HepG2 (cell line): ENCODE results near the gene ZAR1L. TPM values are rescaled to one million over a fixed set of nuclear protein-coding genes. Genes with fewer than 3 reads are reported as not detected.

Experiments
- ATAC-seq: fragments of 200-7000 bp; cut with Tn5 transposase; 3 replicates; pipeline ENCODE4 v1.9.1; 2020; ENCODE audit warnings: mild to moderate bottlenecking, moderate library complexity
- BruUV-seq: library from RNA; stranded (reverse); fragments of 400-500 nt; replicated peaks from 2 replicates; lab custom pipeline; 2021; lab: Mats Ljungman, UMichigan
- CTCF ChIA-PET: fragments of 300-600 bp; formaldehyde crosslinking; extraction: SDS; loops from one replicate; lab custom pipeline; 2021; ENCODE audit warnings: low total read pairs, inconsistent platforms, low intra/inter-chr PET ratio; lab: Yijun Ruan, JAX
- POLR2A ChIA-PET: fragments of 350-600 bp; sonication (Branson Sonifier 250); formaldehyde crosslinking; loops from one replicate; lab custom pipeline; 2020; ENCODE audit warnings: antibody characterized with exemption, inconsistent platforms; lab: Yijun Ruan, JAX
- DNase-seq: peaks from one replicate; pipeline ENCODE4 v3.0.0-alpha.2; 2015; ENCODE audit warnings: low spot score
- FAIRE-seq: peaks from 3 replicates; lab custom pipeline; 2011; peaks lifted over from hg19 to GRCh38; lab: Jason Lieb, UNC
- H2AFZ ChIP-seq: one replicate; pipeline ENCODE4 v1.6.1; 2011; ENCODE audit warnings: low read length, inconsistent platforms
- H3K27ac ChIP-seq: fragments of 300-600 bp; 3 replicates; pipeline ENCODE4 v1.8.0; 2011; ENCODE audit warnings: mixed run types, mild to moderate bottlenecking, mixed read lengths, low read length, inconsistent platforms; ENCODE audit not compliant: insufficient read depth; ENCODE audit errors: extremely low read length
- H3K27me3 ChIP-seq, 2 experiments: fragments of 200-600 bp in 1 of 2; 2 replicates in 1 of 2; 3 replicates in 1 of 2; pipeline versions ENCODE4 v1.6.0 to v1.8.0; 2011; ENCODE audit warnings: low read length in 2 of 2, mild to moderate bottlenecking in 2 of 2, moderate library complexity in 2 of 2, inconsistent platforms in 1 of 2; ENCODE audit not compliant: insufficient read depth in 2 of 2, control insufficient read depth in 1 of 2
- H3K36me3 ChIP-seq, 2 experiments: fragments of 200-600 bp in 1 of 2; replicated peaks in 1 of 2; 2 replicates in 1 of 2; 3 replicates in 1 of 2; pipeline versions ENCODE4 v1.5.1 to v1.8.0; 2011; ENCODE audit warnings: low read length in 2 of 2, inconsistent platforms in 1 of 2; ENCODE audit not compliant: insufficient read depth in 2 of 2, control insufficient read depth in 1 of 2
- H3K4me1 ChIP-seq: 2 replicates; pipeline ENCODE4 v1.5.1; 2012; ENCODE audit warnings: low read length, inconsistent platforms; ENCODE audit not compliant: insufficient read depth
- H3K4me2 ChIP-seq: 2 replicates; pipeline ENCODE4 v1.6.0; 2011; ENCODE audit warnings: low read depth, low read length, inconsistent platforms
- H3K4me3 ChIP-seq, 3 experiments: fragments of 200-600 bp in 1 of 3; sonication (generic), shearing (Covaris generic) in 1 of 3; replicated peaks in 1 of 3; 2 replicates each; pipeline ENCODE4 v1.5.1; 2011 to 2016; ENCODE audit warnings: low read length in 3 of 3, inconsistent platforms in 2 of 3, low read depth in 2 of 3, mild to moderate bottlenecking in 2 of 3, control low read depth in 1 of 3, mixed read lengths in 1 of 3; ENCODE audit not compliant: insufficient read depth in 1 of 3
- H3K79me2 ChIP-seq: one replicate; pipeline ENCODE4 v1.6.1; 2011; ENCODE audit warnings: low read length, inconsistent platforms; ENCODE audit not compliant: insufficient read depth
- H3K9ac ChIP-seq: 2 replicates; pipeline ENCODE4 v1.6.0; 2011; ENCODE audit warnings: mild to moderate bottlenecking, low read depth, low read length, inconsistent platforms; ENCODE audit not compliant: insufficient read depth
- H3K9me3 ChIP-seq: 2 replicates; pipeline ENCODE4 v1.5.1; 2012; ENCODE audit warnings: mild to moderate bottlenecking, low read length
- H4K20me1 ChIP-seq: 2 replicates; pipeline ENCODE4 v1.6.0; 2011; ENCODE audit warnings: inconsistent platforms, mild to moderate bottlenecking, low read length, moderate library complexity; ENCODE audit not compliant: insufficient read depth
- CAMTA2 ChIP-seq: sonication (generic); formaldehyde crosslinking; IDR thresholded peaks from 2 replicates; pipeline ENCODE4 v1.4.0; 2020; ENCODE audit warnings: mild to moderate bottlenecking, missing genetic modification reagents, borderline replicate concordance
- ESRRA ChIP-seq: sonication (generic); formaldehyde crosslinking; IDR thresholded peaks from 2 replicates; pipeline ENCODE4 v1.5.1; 2020; ENCODE audit warnings: mild to moderate bottlenecking, low read depth, missing genetic modification reagents
- FOXK2 ChIP-seq: fragments of 450-650 bp; IDR thresholded peaks from 2 replicates; pipeline ENCODE4 v1.6.1; 2016
- GZF1 ChIP-seq: sonication (generic); formaldehyde crosslinking; IDR thresholded peaks from 2 replicates; pipeline ENCODE4 v1.5.1; 2020; ENCODE audit warnings: mild to moderate bottlenecking, missing genetic modification reagents
- HOMEZ ChIP-seq: IDR thresholded peaks from 2 replicates; pipeline ENCODE4 v1.6.1; 2016; ENCODE audit warnings: low read depth
- LCORL ChIP-seq, 2 experiments: fragments of 450-650 bp in 1 of 2; sonication (generic) in 1 of 2; formaldehyde crosslinking in 1 of 2; IDR thresholded peaks; 2 replicates each; pipeline versions ENCODE4 v1.5.0 to v1.6.1; 2017 to 2020; ENCODE audit warnings: antibody characterized with exemption in 1 of 2, missing genetic modification reagents in 1 of 2
- NPAS2 ChIP-seq: sonication (generic); formaldehyde crosslinking; IDR thresholded peaks from 2 replicates; pipeline ENCODE4 v1.8.0; 2022; ENCODE audit warnings: mild to moderate bottlenecking, missing genetic modification reagents, borderline replicate concordance
- SALL1 ChIP-seq: sonication (generic); formaldehyde crosslinking; IDR thresholded peaks from 2 replicates; pipeline ENCODE4 v1.8.0; 2022; ENCODE audit warnings: mild to moderate bottlenecking, missing genetic modification reagents
- SATB2 ChIP-seq: sonication (generic); formaldehyde crosslinking; IDR thresholded peaks from 2 replicates; pipeline ENCODE4 v1.5.0; 2020; ENCODE audit warnings: missing genetic modification reagents
- SIN3B ChIP-seq: fragments of 150-350 bp; IDR thresholded peaks from 2 replicates; pipeline ENCODE4 v1.6.1; 2014; ENCODE audit warnings: low read length
- SIX1 ChIP-seq: sonication (generic); formaldehyde crosslinking; IDR thresholded peaks from 2 replicates; pipeline ENCODE4 v1.4.0; 2020; ENCODE audit warnings: missing genetic modification reagents, borderline replicate concordance
- UBTF ChIP-seq: sonication (generic); formaldehyde crosslinking; IDR thresholded peaks from 2 replicates; pipeline ENCODE4 v1.4.0; 2020; ENCODE audit warnings: mild to moderate bottlenecking, missing genetic modification reagents
- ZFY ChIP-seq: sonication (generic); formaldehyde crosslinking; IDR thresholded peaks from 2 replicates; pipeline ENCODE4 v1.4.0; 2020; ENCODE audit warnings: missing genetic modification reagents
- ZNF10 ChIP-seq: sonication (generic); formaldehyde crosslinking; IDR thresholded peaks from 2 replicates; pipeline ENCODE4 v1.4.0; 2020; ENCODE audit warnings: mild to moderate bottlenecking, low read depth, missing genetic modification reagents, borderline replicate concordance
- ZNF30 ChIP-seq: sonication (generic); formaldehyde crosslinking; IDR thresholded peaks from 2 replicates; pipeline ENCODE4 v1.5.0; 2020; ENCODE audit warnings: mild to moderate bottlenecking, missing genetic modification reagents
- ZNF879 ChIP-seq: sonication (generic); formaldehyde crosslinking; IDR thresholded peaks from 2 replicates; pipeline ENCODE4 v1.8.1; 2023; ENCODE audit warnings: missing genetic modification reagents
- WGBS: methylation state at CpG from one replicate; pipeline ENCODE4 v1.1.6; 2017; ENCODE audit warnings: low lambda C conversion rate; 5-methylcytosine and 5-hydroxymethylcytosine counted together
- in situ Hi-C: cut with HindIII; loops from 2 replicates; pipeline ENCODE4 v1.10.0; 2017; ENCODE audit warnings: low pct_unique_long_range_greater_than_20kb; ENCODE audit not compliant: extremely low pct_ligation_motif_present
- intact Hi-C: fragments of 100-400 bp; cut with micrococcal nuclease; formaldehyde crosslinking; loops from one replicate; pipeline ENCODE4 v1.10.0; 2022; ENCODE audit not compliant: unreplicated experiment
- polyA plus RNA-seq, 8 experiments: library from polyadenylated mRNA; depleted of rRNA in 3 of 8; stranded (reverse) in 7 of 8; unstranded in 1 of 8; fragments of >200 nt; fragmentation: Illumina TruSeq in 4 of 8; extraction: Trizol in 4 of 8; gene quantifications; 2 replicates each; pipeline versions ENCODE4 v1.2.1 to v1.2.3, GENCODE V29; 2011 to 2016; ENCODE audit warnings: low read depth in 4 of 8, missing spikeins in 1 of 8, mixed read lengths in 1 of 8; ENCODE audit not compliant: insufficient read depth in 1 of 8
- total RNA-seq, 5 experiments: library from RNA; depleted of rRNA; stranded (reverse); fragments of >200 nt; fragmentation: Illumina TruSeq; extraction: Trizol; gene quantifications; 2 replicates each; pipeline ENCODE4 v1.2.3, GENCODE V29; 2016; ENCODE audit warnings: low read depth in 1 of 5
- TF ChIP-seq, protein P1 (sequence below): sonication (generic); formaldehyde crosslinking; IDR thresholded peaks from 2 replicates; pipeline ENCODE4 v1.8.1; 2023; ENCODE audit warnings: mild to moderate bottlenecking, missing genetic modification reagents

ZAR1L gene
- total and polyA plus RNA-seq, 2 of the 13 experiments (the other 11 are each of a cell fraction or from before 2014, with no cell fraction given), result 0.09 TPM; not detected in 1

DNA sequence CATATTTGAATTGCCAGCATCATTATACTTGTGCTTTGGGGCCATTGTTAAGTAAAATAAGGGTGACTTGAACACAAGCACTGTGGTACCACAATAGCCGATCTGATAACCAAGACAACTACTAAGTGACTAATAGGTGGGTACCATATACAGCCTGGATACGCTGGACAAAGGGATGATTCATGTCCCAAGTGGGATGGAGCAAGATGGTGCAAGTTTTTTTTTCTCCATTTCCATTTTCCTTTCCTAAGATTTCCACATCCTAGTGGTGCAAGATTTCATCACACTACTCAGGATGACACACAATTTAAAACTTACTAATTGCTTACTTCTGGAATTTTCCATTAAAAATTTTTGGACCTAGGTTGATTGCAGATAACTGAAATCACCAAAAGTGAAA, 15.3 kb upstream of the ZAR1L start:
- WGBS, result 95% methylated on average over 2 of the region's 2 CpGs
- DNase-seq, result no peak
- in situ Hi-C loops, result no loop called here
- Histone ChIP-seq H3K9me3 (no peaks in the 10 kb centered on the region), H3K4me3 (no peak overlapping the region), H3K27ac (no peak overlapping the region), H2AFZ (no peak overlapping the region), H3K27me3 (no peaks in the 10 kb centered on the region), H3K36me3 (peaks cover 3 to 62% of the 10 kb centered on the region in 2 experiments; a peak in 4 of 5 replicates), H3K9ac (no peak overlapping the region), H3K4me1 (0 out of 2 replicates have a peak, but pooled peaks cover 5% of the 10 kb centered on the region), H3K79me2 (no peaks in the 10 kb centered on the region), H3K4me2 (no peak overlapping the region), H4K20me1 (no peaks in the 10 kb centered on the region)
- intact Hi-C loops, result no loop called here
- BruUV-seq, result no TSS peak
- CTCF ChIA-PET, result no interaction called here
- TF ChIP-seq CAMTA2 (no peak), ZNF10 (CRISPR knock-in tag) (no peak), SIX1 (CRISPR knock-in tag) (no peak), ZNF30 (no peak), ESRRA (CRISPR knock-in tag) (no peak), GZF1 (CRISPR knock-in tag) (no peak), LCORL (IDR thresholded peaks at IDR 0.05) (no peak), LCORL (CRISPR knock-in tag; IDR thresholded peaks at IDR 0.05) (no peak), ZFY (CRISPR knock-in tag) (no peak), UBTF (CRISPR knock-in tag) (no peak), SATB2 (CRISPR knock-in tag) (no peak), SIN3B (no peak), FOXK2 (no peak), SALL1 (no peak), ZNF879 (no peak), HOMEZ (CRISPR knock-in tag) (no peak), NPAS2 (CRISPR knock-in tag) (no peak)
- TF ChIP-seq, protein P1, sequence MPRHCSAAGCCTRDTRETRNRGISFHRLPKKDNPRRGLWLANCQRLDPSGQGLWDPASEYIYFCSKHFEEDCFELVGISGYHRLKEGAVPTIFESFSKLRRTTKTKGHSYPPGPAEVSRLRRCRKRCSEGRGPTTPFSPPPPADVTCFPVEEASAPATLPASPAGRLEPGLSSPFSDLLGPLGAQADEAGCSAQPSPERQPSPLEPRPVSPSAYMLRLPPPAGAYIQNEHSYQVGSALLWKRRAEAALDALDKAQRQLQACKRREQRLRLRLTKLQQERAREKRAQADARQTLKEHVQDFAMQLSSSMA, result no peak
- ATAC-seq, result no peak
- no peak for FAIRE-seq
- POLR2A ChIA-PET, result no interaction called here
